Fibroblast of skin of right quadriceps (primary cell): ENCODE results near the gene CORO1C.
"Not testable (repeated sequence)": the region's sequence is repeated elsewhere in the genome, so short reads cannot be mapped to it uniquely, and the experiment has no call there.

Experiments
- DNase-seq: peaks from one replicate; pipeline ENCODE4 v3.0.0-alpha.2; 2013

Gene CORO1C

GRCh38 chr12:108633081-108633533 is 98.2 kb downstream of the CORO1C start:
- no peak for DNase-seq

GRCh38 chr12:108631261-108631660 is 100.1 kb downstream of the CORO1C start:
- not testable (repeated sequence) for DNase-seq

- DNase-seq = peak; percentile 76
Measured at GRCh38 chr12:108630481-108631207, 100.7 kb downstream of the CORO1C start.

- DNase-seq = peak; percentile 87
Measured at GRCh38 chr12:108629824-108630476, 101.4 kb downstream of the CORO1C start.

- DNase-seq = no peak
Measured at GRCh38 chr12:108629151-108629550, 102.2 kb downstream of the CORO1C start.

GRCh38 chr12:108627134-108627920 is 104.0 kb downstream of the CORO1C start:
- DNase-seq = no peak

GRCh38 chr12:108625228-108625627 is 106.1 kb downstream of the CORO1C start:
- DNase-seq = no peak

GRCh38 chr12:108623577-108623976 is 107.7 kb downstream of the CORO1C start:
- DNase-seq = no peak

- no peak for DNase-seq
Measured at GRCh38 chr12:108622921-108623514, 108.3 kb downstream of the CORO1C start.

GRCh38 chr12:108622421-108622820 is 108.9 kb downstream of the CORO1C start:
- peak; percentile 55 for DNase-seq

- DNase-seq = no peak
Measured at GRCh38 chr12:108621161-108621560, 110.2 kb downstream of the CORO1C start.

- peak; percentile 62 for DNase-seq
Measured at GRCh38 chr12:108620236-108620879, 111.0 kb downstream of the CORO1C start.

GRCh38 chr12:108619369-108620160 is 111.8 kb downstream of the CORO1C start:
- no peak for DNase-seq

- not testable (repeated sequence) for DNase-seq
Measured at GRCh38 chr12:108618953-108619274, 112.4 kb downstream of the CORO1C start.

- DNase-seq = peak; percentile 84
Measured at GRCh38 chr12:108618079-108618952, 113.0 kb downstream of the CORO1C start.

GRCh38 chr12:108616941-108617858 is 114.1 kb downstream of the CORO1C start:
- no peak for DNase-seq

- no peak for DNase-seq
Measured at GRCh38 chr12:108616359-108616758, 115.0 kb downstream of the CORO1C start.

- DNase-seq = no peak
Measured at GRCh38 chr12:108615918-108616317, 115.4 kb downstream of the CORO1C start.

GRCh38 chr12:108614639-108615038 is 116.7 kb downstream of the CORO1C start:
- no peak for DNase-seq

- no peak for DNase-seq
Measured at GRCh38 chr12:108614041-108614440, 117.3 kb downstream of the CORO1C start.
